GM13977 (cell line): ENCODE measurements around the gene LRMDA.
"Not testable (repeated sequence)": the region's sequence is repeated elsewhere in the genome, so short reads cannot be mapped to it uniquely, and the experiment has no call there.

Experiments
- DNase-seq: peaks from one replicate; pipeline ENCODE4 v3.0.0; 2012; ENCODE audit warnings: low spot score
- CTCF ChIP-seq: IDR thresholded peaks from 2 replicates; pipeline ENCODE4 v1.5.1; 2012; ENCODE audit warnings: mild to moderate bottlenecking, control low read depth; ENCODE audit not compliant: insufficient read depth; ENCODE audit errors: extremely low read depth, missing control alignments
- in situ Hi-C: fragments of 300-500 bp; cut with MboI; formaldehyde crosslinking; loops from one replicate; pipeline ENCODE4 v1.12.0; 2022; ENCODE audit warnings: low sequenced_read_pairs, low pct_unique_long_range_greater_than_20kb, mixed read lengths, inconsistent platforms; ENCODE audit not compliant: unreplicated experiment

Gene LRMDA

DNA sequence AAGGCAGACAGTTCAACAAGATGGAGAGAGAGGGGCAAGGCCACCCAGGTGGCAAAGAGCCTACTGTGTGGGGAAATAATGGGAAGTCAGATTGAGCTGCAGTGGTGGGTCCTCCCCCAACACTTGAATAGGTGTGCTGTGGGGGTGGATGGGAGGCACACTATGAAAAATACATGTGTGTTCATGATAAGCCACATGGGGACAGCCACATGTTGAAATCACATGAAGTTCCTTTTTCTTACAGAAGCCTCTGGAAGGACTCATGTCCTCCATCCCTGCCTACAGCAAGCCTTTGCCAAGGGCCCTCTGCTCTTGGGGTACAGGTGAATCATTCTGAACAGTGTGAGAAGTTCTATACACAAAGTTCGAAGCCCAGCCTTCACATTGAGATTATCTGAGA is 310.9 kb downstream of the LRMDA start:
- in situ Hi-C loops: no loop called here
- no peak for TF ChIP-seq CTCF
- DNase-seq: no peak

GRCh38 chr10:75743291-75743778 is 311.9 kb downstream of the LRMDA start:
- in situ Hi-C loops: no loop called here
- TF ChIP-seq CTCF: no peak
- no peak for DNase-seq

DNA sequence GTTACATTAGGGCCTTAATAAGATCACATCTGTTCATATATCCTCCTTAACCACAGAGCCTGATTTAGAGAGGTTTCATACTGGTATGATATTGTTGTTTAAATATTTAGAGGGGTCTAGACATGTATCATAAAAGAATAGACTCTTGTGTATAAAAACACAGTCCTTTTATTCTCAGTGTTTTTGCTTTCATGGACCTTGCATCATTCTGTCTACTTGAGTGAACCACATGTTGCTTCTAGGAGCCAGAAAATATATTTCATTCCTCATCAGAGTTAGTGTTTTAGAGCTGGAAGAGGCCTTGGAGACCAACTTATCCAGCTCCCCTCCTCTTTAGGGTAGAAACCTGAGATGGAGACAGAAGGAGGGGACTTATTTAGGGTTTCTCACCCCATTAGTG is 312.8 kb downstream of the LRMDA start:
- no peak for TF ChIP-seq CTCF
- in situ Hi-C loops: no loop called here
- DNase-seq: no peak

DNA sequence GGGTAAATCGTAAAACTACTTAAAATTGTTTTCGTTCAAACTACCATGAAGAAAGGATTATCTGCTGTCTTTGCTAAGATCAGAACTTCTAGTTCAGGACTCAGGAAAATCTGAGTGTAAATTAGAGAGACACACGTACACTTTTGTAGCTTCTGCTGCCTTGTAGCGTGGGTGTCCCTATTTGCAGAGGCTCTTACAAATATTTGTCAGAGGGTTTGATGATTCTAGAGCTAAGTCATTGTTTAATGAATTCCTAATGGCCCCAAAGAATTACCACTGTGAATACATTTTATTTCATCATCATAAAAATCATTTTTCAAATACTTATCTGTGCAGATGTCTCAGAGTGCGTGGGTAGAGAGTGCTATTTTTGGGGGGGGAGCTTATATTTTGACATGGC is 314.9 kb downstream of the LRMDA start:
- in situ Hi-C loops: no loop called here
- DNase-seq: no peak
- no peak for TF ChIP-seq CTCF

GRCh38 chr10:75750093-75750875 is 318.9 kb downstream of the LRMDA start:
- DNase-seq, in situ Hi-C loops: not testable (repeated sequence)

GRCh38 chr10:75751232-75751631 is 319.8 kb downstream of the LRMDA start:
- no peak for DNase-seq
- in situ Hi-C loops: no loop called here
- TF ChIP-seq CTCF: no peak

- no peak for TF ChIP-seq CTCF
- in situ Hi-C loops: no loop called here
- DNase-seq: no peak
These were observed 322.2 kb downstream of the LRMDA start for GRCh38 chr10:75753621-75754020.
